ENCODE measurements around the gene TAF1D.

GRCh38 chr11:93727985-93728791 lies 13.1 kb downstream of the TAF1D start:
- TF ChIP-seq CTCF (IDR thresholded peaks at IDR 0.05): no peak
- no peak for TF ChIP-seq POLR2A (IDR thresholded peaks at IDR 0.05)
